ENCODE results near the gene CNGA1.
"Not testable (repeated sequence)": the region's sequence is repeated elsewhere in the genome, so short reads cannot be mapped to it uniquely, and the experiment has no call there.

Gene CNGA1

GRCh38 chr4:47954245-47954644, 62.2 kb downstream of the CNGA1 start:
- no peak for DNase-seq

DNA sequence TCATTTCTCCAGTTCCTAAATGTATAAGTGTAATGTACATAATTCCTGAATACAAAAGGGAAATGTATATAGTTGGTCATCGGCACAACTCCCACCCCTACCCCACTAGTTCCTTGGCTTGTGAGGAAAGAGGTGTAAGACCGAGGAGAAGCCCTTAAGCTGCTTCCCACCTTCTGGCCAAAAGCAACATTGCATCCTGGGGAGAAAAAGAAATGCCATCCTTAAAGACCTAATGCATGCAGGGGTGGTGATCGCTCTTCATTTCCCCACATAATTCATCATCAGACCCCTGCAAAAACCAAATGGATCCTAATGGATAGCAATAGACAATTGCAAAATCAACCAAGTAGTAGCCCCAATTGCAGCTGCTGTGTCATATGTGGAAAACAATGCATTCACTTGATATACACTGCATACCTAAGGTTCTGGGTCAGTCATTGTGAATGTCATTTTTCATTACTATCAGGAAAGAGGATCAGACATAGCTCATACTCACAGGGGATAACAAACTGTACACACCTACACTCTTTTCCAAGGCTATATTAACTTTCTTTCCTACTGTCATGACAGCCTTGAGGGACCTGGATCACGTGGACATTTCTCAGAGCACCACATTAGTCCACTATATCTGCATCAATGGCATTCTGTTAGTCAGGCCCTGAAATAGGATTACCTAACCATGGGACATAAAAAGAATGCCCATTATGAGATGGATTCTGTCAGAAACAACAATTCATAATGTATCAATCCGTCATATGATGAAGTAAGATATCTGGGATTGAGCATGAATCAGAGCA, 70.4 kb downstream of the CNGA1 start:
- DNase-seq, result no peak

- DNase-seq, result no peak
Observed at GRCh38 chr4:47942081-47942819, 74.2 kb downstream of the CNGA1 start.

- no peak for DNase-seq
Observed at GRCh38 chr4:47939456-47939855, 77.0 kb downstream of the CNGA1 start.

DNA sequence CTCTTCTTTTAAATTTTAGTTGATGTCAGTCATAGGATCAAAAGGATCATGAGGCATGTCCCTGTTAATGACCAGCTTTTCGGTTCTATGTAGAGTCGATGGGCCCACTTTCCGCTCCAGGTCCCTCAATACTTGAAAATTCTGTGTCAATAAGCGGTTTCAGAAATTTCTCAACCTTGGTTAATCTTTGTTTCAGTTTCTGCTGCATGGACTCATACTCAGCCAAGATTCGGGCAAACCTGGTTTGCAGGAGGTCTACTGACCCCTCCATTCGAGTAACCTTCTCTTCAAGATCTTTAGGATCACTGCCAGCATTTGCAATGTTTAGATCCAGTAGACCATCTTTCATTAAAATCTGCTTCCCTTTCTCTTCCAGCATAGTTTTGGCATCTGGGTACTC, 80.1 kb downstream of the CNGA1 start:
- no peak for DNase-seq

- peak; percentile 24 for DNase-seq
Observed at GRCh38 chr4:47933840-47934239, 82.6 kb downstream of the CNGA1 start.

- no peak for DNase-seq
Observed at GRCh38 chr4:47930971-47931804, 85.3 kb downstream of the CNGA1 start.

DNA sequence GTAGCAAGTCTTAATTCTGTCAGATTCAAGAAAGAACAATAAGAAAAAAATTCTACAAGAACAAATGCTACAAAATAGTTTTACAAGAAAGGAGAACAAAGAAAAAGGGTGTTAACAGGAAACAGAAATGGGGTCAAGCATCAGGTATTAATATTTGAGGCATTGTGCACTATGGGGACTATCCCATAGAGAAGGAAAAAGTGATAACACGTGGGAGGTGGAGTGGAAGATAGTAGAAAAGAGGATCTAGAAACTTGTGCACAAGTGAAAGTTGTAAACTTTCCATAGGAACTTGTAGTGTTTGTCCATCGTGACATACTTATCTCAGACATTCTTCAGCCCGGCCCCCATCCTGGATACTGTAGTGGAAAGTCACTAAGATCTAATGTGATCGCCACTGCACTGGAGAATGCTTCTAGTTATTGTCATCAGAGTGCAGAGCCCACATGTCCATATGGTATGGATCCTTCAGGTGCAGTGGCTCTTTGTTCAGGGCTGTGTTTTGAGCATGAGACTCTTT, 86.7 kb downstream of the CNGA1 start:
- no peak for DNase-seq

DNA sequence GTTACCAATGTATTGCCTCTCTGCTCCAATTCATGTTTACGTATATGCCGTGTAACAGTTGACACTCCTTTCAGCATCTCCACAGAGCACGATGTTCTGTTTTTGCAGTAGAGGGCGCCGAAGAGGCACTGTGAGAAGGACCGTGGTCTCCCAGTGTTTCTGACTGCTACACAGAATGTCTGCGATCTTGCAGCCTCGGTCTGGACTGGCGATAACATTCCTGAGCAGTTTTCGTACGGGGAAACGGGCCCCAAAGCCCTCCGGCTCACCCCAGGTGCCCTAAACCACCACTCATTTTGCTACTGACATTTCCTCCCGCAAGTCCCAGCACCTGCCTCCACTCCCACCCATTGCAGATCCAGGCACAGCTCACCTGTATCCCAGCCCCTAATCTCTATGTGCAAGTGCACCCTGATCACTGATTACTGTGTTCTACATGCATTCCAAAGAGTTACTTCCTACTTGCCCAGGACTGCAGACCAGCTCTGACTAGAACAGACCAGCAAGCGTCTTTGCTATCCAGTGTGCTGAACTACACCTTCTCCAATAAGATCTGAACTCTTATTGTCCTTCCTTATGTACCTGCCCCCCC, 89.7 kb downstream of the CNGA1 start:
- DNase-seq, result peak; percentile 55

DNA sequence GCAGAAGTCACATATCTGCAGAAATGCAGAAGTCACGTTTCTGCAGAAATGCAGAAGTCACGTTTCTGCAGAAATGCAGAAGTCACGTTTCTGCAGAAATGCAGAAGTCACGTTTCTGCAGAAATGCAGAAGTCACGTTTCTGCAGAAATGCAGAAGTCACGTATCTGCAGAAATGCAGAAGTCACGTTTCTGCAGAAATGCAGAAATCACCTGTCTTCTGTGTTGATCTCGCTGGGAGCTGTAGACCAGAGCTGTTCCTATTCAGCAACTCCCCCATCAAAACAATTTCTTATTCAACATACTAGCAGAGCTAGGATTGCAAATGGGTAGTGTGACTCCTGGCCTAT, 93.2 kb downstream of the CNGA1 start:
- DNase-seq, result not testable (repeated sequence)

GRCh38 chr4:47922436-47923260, 93.8 kb downstream of the CNGA1 start:
- not testable (repeated sequence) for DNase-seq

- not testable (repeated sequence) for DNase-seq
Observed at GRCh38 chr4:47917163-47917562, 99.3 kb downstream of the CNGA1 start.

DNA sequence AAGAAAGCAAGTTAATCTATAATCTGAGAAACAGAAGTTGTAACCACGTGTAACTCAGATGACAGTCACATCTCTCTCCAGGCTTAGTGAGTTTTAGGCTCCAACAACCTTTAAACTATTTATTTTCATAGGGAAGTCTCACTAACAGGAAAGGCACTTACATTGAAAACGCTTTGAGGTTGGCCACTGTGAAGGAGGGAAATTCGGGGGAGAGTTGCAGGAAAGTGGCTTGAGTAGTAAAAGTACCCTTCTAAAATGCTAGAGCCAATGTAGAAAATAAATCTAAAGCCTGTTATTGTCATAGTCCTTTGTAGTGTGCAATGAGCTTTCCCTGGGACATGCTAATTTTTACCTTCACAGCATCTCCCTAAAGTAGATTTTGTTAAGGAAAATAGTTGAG, 101.1 kb downstream of the CNGA1 start:
- no peak for DNase-seq

- no peak for DNase-seq
Observed at GRCh38 chr4:47914926-47915237, 101.6 kb downstream of the CNGA1 start.

- peak; percentile 96 for DNase-seq
Observed at GRCh38 chr4:47914220-47914925, 102.1 kb downstream of the CNGA1 start, which contains the start of gene NFXL1. Gene NFXL1, minus strand, starts transcription at chr4:47914583. Its CDS starts 380 bp downstream, at chr4:47914203.

DNA sequence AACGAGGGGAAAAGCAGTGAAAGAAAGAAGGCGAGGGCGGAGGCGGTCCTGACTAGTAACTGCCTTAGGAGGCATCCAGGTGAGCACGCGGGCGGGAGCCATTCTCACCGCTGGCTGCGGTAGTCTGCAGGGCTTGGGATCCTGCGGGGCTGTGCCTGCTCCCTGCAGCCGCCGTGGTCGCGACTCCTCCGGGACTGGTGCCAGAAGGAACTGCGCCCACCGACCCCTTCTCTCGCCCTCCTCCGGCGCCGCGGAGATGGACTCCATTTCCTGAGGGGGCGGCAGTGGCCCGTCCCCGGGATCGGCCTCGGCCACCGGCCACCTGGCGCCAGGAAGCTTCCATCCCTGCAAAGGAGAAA, 102.6 kb downstream of the CNGA1 start:
- DNase-seq, result peak; percentile 43

GRCh38 chr4:47913330-47913729, 103.2 kb downstream of the CNGA1 start:
- DNase-seq, result peak; percentile 26

DNA sequence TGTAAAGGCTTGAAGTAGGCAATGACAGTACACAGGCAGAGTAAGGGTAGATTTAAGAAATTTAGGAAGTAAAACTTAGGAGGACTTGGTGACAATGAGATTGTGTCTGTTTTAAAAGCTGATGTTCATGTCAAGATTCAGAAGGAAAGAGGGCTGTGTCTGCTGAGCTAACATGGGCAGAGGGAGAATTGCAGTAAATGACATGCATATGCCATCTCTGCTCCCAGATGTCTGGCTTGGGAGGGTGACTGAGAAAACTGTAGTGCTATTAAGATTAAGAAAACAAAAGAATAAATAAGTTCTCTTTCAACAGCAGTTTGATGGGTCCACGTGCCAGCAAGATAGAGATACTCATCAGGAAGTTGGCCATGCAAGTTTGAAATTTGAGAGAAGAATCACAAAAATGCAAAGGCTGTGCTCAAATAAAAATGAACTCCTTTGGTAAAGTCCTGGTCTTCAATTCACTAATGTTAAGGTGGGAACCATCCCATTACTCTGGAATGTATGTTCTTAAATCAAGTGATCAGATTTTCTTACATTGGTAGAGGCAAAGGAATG, 109.3 kb downstream of the CNGA1 start:
- DNase-seq, result no peak

GRCh38 chr4:47899639-47900038, 116.8 kb downstream of the CNGA1 start:
- no peak for DNase-seq

DNA sequence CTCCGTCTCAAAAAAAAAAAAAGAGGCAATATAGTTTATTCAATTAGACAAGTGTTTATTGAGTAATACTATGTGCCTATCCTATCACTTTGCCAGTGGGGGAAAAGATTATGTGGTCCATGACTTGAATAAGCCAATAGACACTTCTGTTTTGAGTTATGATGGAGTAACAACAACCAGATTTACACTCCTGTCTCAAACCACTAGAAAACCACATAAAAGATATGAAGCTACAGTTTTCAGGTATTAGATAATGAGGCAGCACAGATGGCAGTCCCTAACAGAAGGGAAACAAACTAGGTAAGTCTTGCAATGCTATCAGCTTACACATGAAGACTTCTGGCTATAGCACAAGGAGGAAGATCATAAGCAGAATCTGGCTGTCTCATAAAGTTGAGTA, 124.6 kb downstream of the CNGA1 start:
- DNase-seq, result no peak

Data from NCI-H1092 treated with DMSO at 0.1 percent for 48 hours (cell line).